Measurements from ENCODE around the gene SVIL. TPM values are rescaled to one million over a fixed set of nuclear protein-coding genes. Genes with fewer than 3 reads are reported as not detected.
"Not testable (repeated sequence)": the region's sequence is repeated elsewhere in the genome, so short reads cannot be mapped to it uniquely, and the experiment has no call there.

The SVIL gene
- total RNA-seq, 4 donors from 2014 or later: 1,040 to 1,354 (median 1,121) TPM

GRCh38 chr10:29584436-29584835 lies 50.3 kb downstream of the SVIL start:
- Histone ChIP-seq H3K9me3 (no peaks in the 10 kb centered on the region), H3K4me3 (no peak overlapping the region), H3K4me1 (peaks cover 84 to 86% of the 10 kb centered on the region in 2 donors), H3K36me3 (no peaks in the 10 kb centered on the region), H3K27ac (peak overlapping the region; percentile 95 to 96 (median 96)), H3K27me3 (no peaks in the 10 kb centered on the region)
- intact Hi-C loops (cut with DNase I; ENCODE audit: low total_unique reads): no loop called here
- no peak for DNase-seq
- no peak for ATAC-seq
- TF ChIP-seq, protein P1, sequence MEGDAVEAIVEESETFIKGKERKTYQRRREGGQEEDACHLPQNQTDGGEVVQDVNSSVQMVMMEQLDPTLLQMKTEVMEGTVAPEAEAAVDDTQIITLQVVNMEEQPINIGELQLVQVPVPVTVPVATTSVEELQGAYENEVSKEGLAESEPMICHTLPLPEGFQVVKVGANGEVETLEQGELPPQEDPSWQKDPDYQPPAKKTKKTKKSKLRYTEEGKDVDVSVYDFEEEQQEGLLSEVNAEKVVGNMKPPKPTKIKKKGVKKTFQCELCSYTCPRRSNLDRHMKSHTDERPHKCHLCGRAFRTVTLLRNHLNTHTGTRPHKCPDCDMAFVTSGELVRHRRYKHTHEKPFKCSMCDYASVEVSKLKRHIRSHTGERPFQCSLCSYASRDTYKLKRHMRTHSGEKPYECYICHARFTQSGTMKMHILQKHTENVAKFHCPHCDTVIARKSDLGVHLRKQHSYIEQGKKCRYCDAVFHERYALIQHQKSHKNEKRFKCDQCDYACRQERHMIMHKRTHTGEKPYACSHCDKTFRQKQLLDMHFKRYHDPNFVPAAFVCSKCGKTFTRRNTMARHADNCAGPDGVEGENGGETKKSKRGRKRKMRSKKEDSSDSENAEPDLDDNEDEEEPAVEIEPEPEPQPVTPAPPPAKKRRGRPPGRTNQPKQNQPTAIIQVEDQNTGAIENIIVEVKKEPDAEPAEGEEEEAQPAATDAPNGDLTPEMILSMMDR (IDR thresholded peaks at IDR 0.05 in 4 of 5, conservative IDR thresholded peaks at IDR 0.05 in 1 of 5): no peak
- no peak for TF ChIP-seq POLR2A (IDR thresholded peaks at IDR 0.05)
- in situ Hi-C loops (cut with MboI; ENCODE audit: low sequenced_read_pairs in 4 of 4): no loop called here

DNA sequence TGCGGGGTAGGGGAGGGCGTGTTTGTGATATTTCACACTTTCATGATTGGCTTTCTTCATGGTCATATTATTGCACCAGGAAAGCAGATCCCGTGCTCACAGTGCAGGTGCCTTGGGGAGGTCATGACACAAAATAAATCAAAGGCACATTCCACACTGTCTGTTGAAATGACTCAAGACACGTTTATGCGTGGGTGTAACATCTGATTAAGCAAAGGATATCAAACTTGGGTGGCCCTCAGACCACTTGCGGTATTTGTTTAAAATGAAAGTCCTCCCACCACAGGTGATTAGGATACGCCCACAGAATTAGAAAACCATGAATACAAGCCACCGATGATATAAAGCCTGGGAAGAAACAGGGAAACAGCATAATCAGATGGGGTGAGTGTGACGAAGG lies 51.1 kb downstream of the SVIL start:
- Histone ChIP-seq H3K4me1 (peaks cover 85 to 86% of the 10 kb centered on the region in 2 donors), H3K9me3 (no peaks in the 10 kb centered on the region), H3K27me3 (no peaks in the 10 kb centered on the region), H3K4me3 (peak overlapping the region in 1 of 4 donors; percentile 15), H3K36me3 (no peaks in the 10 kb centered on the region), H3K27ac (peak overlapping the region; percentile 95 to 96 (median 96))
- DNase-seq: no peak
- intact Hi-C loops (cut with DNase I; ENCODE audit: low total_unique reads): no loop called here
- ATAC-seq: no peak
- TF ChIP-seq, protein P1 (IDR thresholded peaks at IDR 0.05 in 4 of 5, conservative IDR thresholded peaks at IDR 0.05 in 1 of 5): no peak
- in situ Hi-C loops (cut with MboI; ENCODE audit: low sequenced_read_pairs in 4 of 4): no loop called here

GRCh38 chr10:29582769-29583168 lies 52.0 kb downstream of the SVIL start:
- H3K27me3 ChIP-seq; H3K4me3 ChIP-seq; intact Hi-C loops (cut with DNase I; ENCODE audit: low total_unique reads); H3K9me3 ChIP-seq; H3K36me3 ChIP-seq; in situ Hi-C loops (cut with MboI; ENCODE audit: low sequenced_read_pairs in 4 of 4); ATAC-seq; DNase-seq: not testable (repeated sequence)
- H3K4me1 ChIP-seq: peaks cover 88 to 90% of the 10 kb centered on the region in 2 donors
- H3K27ac ChIP-seq: peak overlapping the region; percentile 95 to 96 (median 96)

- peaks cover 0 to 10% of the 10 kb centered on the region in 2 donors for H3K36me3 ChIP-seq
- DNase-seq: no peak
- in situ Hi-C loops (cut with MboI; ENCODE audit: low sequenced_read_pairs in 4 of 4): no loop called here
Observed at GRCh38 chr10:29579455-29579970, 55.3 kb downstream of the SVIL start.

DNA sequence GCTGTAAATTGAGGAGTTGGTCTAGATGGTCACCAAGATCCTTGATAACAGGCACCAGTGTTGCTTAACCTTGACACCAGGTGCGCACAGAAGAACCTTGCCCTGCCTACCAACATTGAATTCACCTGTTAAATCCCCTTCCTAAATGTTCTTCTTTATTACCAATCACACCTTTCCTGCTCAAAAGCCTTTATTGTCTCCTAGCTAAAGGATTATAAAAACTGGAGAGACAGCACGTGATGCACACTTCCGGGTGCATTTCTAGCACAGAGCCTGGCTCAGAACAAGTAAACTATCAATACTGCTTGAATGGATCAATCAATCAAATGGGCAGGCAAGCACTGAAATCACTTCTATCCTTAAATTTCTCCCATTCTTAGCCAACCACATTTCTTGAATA lies 56.3 kb downstream of the SVIL start:
- Histone ChIP-seq H3K36me3 (peaks cover 0 to 10% of the 10 kb centered on the region in 2 donors), H3K27me3 (no peaks in the 10 kb centered on the region), H3K4me1 (peaks cover 79 to 90% of the 10 kb centered on the region in 2 donors), H3K27ac (peak overlapping the region; percentile 95 to 96 (median 96)), H3K9me3 (no peaks in the 10 kb centered on the region), H3K4me3 (no peak overlapping the region)
- DNase-seq (no peak), ATAC-seq (no peak)
- in situ Hi-C loops (cut with MboI; ENCODE audit: low sequenced_read_pairs in 4 of 4): no loop called here
- intact Hi-C loops (cut with DNase I; ENCODE audit: low total_unique reads): no loop called here
- TF ChIP-seq, protein P1 (IDR thresholded peaks at IDR 0.05 in 4 of 5, conservative IDR thresholded peaks at IDR 0.05 in 1 of 5): no peak
- no peak for TF ChIP-seq POLR2A (IDR thresholded peaks at IDR 0.05)

More at GRCh38 chr10:29579455-29579970, 55.3 kb downstream of the SVIL start:
- Histone ChIP-seq H3K9me3 (no peaks in the 10 kb centered on the region), H3K27ac (peak overlapping the region; percentile 95 to 96 (median 96)), H3K4me1 (peaks cover 82 to 93% of the 10 kb centered on the region in 2 donors), H3K27me3 (no peaks in the 10 kb centered on the region), H3K4me3 (no peak overlapping the region)
- ATAC-seq: peak in 1 of 2 donors; percentile 31
- TF ChIP-seq, protein P1 (IDR thresholded peaks at IDR 0.05 in 4 of 5, conservative IDR thresholded peaks at IDR 0.05 in 1 of 5): no peak
- no peak for TF ChIP-seq POLR2A (IDR thresholded peaks at IDR 0.05)
- intact Hi-C loops (cut with DNase I; ENCODE audit: low total_unique reads): no loop called here
